ENCODE measurements around the gene TPCN2. TPM values are rescaled to one million over a fixed set of nuclear protein-coding genes. Genes with fewer than 3 reads are reported as not detected.
A peak's percentile ranks its signal among the peaks of the same experiment; 100 is the strongest.

Gene TPCN2
- total and polyA plus RNA-seq, 9 donors: 6.4 to 9.9 (median 7.6) TPM

GRCh38 chr11:69018924-69019323 is 29.8 kb upstream of the TPCN2 start:
- Histone ChIP-seq H3K36me3 (ENCODE audit: control insufficient read depth, insufficient read depth, low read length) (no peaks in the 10 kb centered on the region), H3K9me3 (replicated peaks; ENCODE audit: control insufficient read depth, low read depth, low read length) (no peaks in the 10 kb centered on the region), H3K4me1 (ENCODE audit: control insufficient read depth, insufficient read depth, low read length) (peaks cover 19% of the 10 kb centered on the region), H3K4me3 (ENCODE audit: low read length) (no peak overlapping the region), H3K27ac (ENCODE audit: low read length) (no peak overlapping the region), H3K27me3 (ENCODE audit: control insufficient read depth, insufficient read depth, low read length) (peaks cover 10% of the 10 kb centered on the region)
- WGBS (ENCODE audit: insufficient coverage): 67% methylated on average over 6 of the region's 13 CpGs
- no peak for DNase-seq

- H3K36me3 ChIP-seq (ENCODE audit: control insufficient read depth, insufficient read depth, low read length): no peaks in the 10 kb centered on the region
- WGBS (ENCODE audit: insufficient coverage): 79% methylated on average over 3 of the region's 10 CpGs
- H3K27me3 ChIP-seq (ENCODE audit: control insufficient read depth, insufficient read depth, low read length): peaks cover 2% of the 10 kb centered on the region
Measured at GRCh38 chr11:69022260-69022659, 26.5 kb upstream of the TPCN2 start.

GRCh38 chr11:69024509-69024908 is 24.2 kb upstream of the TPCN2 start:
- WGBS (ENCODE audit: insufficient coverage): 72% methylated on average over 4 of the region's 6 CpGs
- Histone ChIP-seq H3K4me1 (ENCODE audit: control insufficient read depth, insufficient read depth, low read length) (peaks cover 4% of the 10 kb centered on the region), H3K27me3 (ENCODE audit: control insufficient read depth, insufficient read depth, low read length) (peaks cover 2% of the 10 kb centered on the region), H3K9me3 (replicated peaks; ENCODE audit: control insufficient read depth, low read depth, low read length) (no peaks in the 10 kb centered on the region), H3K4me3 (ENCODE audit: low read length) (no peak overlapping the region), H3K36me3 (ENCODE audit: control insufficient read depth, insufficient read depth, low read length) (no peaks in the 10 kb centered on the region), H3K27ac (ENCODE audit: low read length) (no peak overlapping the region)
- DNase-seq: no peak

More at GRCh38 chr11:69022260-69022659, 26.5 kb upstream of the TPCN2 start:
- no peaks in the 10 kb centered on the region for H3K9me3 ChIP-seq (replicated peaks; ENCODE audit: control insufficient read depth, low read depth, low read length)
- H3K4me3 ChIP-seq (ENCODE audit: low read length): no peak overlapping the region
- H3K27ac ChIP-seq (ENCODE audit: low read length): no peak overlapping the region
- DNase-seq: no peak
- peaks cover 4% of the 10 kb centered on the region for H3K4me1 ChIP-seq (ENCODE audit: control insufficient read depth, insufficient read depth, low read length)

GRCh38 chr11:69027704-69028372 is 20.9 kb upstream of the TPCN2 start:
- Histone ChIP-seq H3K4me3 (ENCODE audit: low read length) (no peak overlapping the region), H3K4me1 (ENCODE audit: control insufficient read depth, insufficient read depth, low read length) (no peaks in the 10 kb centered on the region), H3K27me3 (ENCODE audit: control insufficient read depth, insufficient read depth, low read length) (peaks cover 4% of the 10 kb centered on the region), H3K27ac (ENCODE audit: low read length) (no peak overlapping the region), H3K36me3 (ENCODE audit: control insufficient read depth, insufficient read depth, low read length) (no peaks in the 10 kb centered on the region), H3K9me3 (replicated peaks; ENCODE audit: control insufficient read depth, low read depth, low read length) (no peaks in the 10 kb centered on the region)
- no peak for DNase-seq
- 21% methylated on average over 3 of the region's 9 CpGs for WGBS (ENCODE audit: insufficient coverage)

GRCh38 chr11:69030301-69030700 is 18.4 kb upstream of the TPCN2 start:
- 72% methylated on average over 2 of the region's 6 CpGs for WGBS (ENCODE audit: insufficient coverage)

GRCh38 chr11:69032833-69033232 is 15.9 kb upstream of the TPCN2 start:
- H3K36me3 ChIP-seq (ENCODE audit: control insufficient read depth, insufficient read depth, low read length): no peaks in the 10 kb centered on the region
- H3K27me3 ChIP-seq (ENCODE audit: control insufficient read depth, insufficient read depth, low read length): peaks cover 4% of the 10 kb centered on the region
- no peak for DNase-seq
- no peak overlapping the region for H3K27ac ChIP-seq (ENCODE audit: low read length)
- no peak overlapping the region for H3K4me3 ChIP-seq (ENCODE audit: low read length)
- WGBS (ENCODE audit: insufficient coverage): 75% methylated on average over 6 of the region's 7 CpGs
- H3K9me3 ChIP-seq (replicated peaks; ENCODE audit: control insufficient read depth, low read depth, low read length): no peaks in the 10 kb centered on the region
- H3K4me1 ChIP-seq (ENCODE audit: control insufficient read depth, insufficient read depth, low read length): peaks cover 39% of the 10 kb centered on the region

More at GRCh38 chr11:69030301-69030700, 18.4 kb upstream of the TPCN2 start:
- DNase-seq: no peak
- Histone ChIP-seq H3K36me3 (ENCODE audit: control insufficient read depth, insufficient read depth, low read length) (no peaks in the 10 kb centered on the region), H3K4me3 (ENCODE audit: low read length) (no peak overlapping the region), H3K27me3 (ENCODE audit: control insufficient read depth, insufficient read depth, low read length) (peaks cover 2% of the 10 kb centered on the region), H3K27ac (ENCODE audit: low read length) (no peak overlapping the region), H3K4me1 (ENCODE audit: control insufficient read depth, insufficient read depth, low read length) (peaks cover 16% of the 10 kb centered on the region), H3K9me3 (replicated peaks; ENCODE audit: control insufficient read depth, low read depth, low read length) (no peaks in the 10 kb centered on the region)

- DNase-seq: no peak
- 70% methylated on average over 9 of the region's 11 CpGs for WGBS (ENCODE audit: insufficient coverage)
Measured at GRCh38 chr11:69033431-69033830, 15.3 kb upstream of the TPCN2 start.

GRCh38 chr11:69034123-69034867 is 14.4 kb upstream of the TPCN2 start:
- H3K27ac ChIP-seq (ENCODE audit: low read length): peak overlapping the region; percentile 51
- no peaks in the 10 kb centered on the region for H3K36me3 ChIP-seq (ENCODE audit: control insufficient read depth, insufficient read depth, low read length)
- H3K4me1 ChIP-seq (ENCODE audit: control insufficient read depth, insufficient read depth, low read length): peaks cover 40% of the 10 kb centered on the region
- WGBS (ENCODE audit: insufficient coverage): 58% methylated on average over 14 of the region's 22 CpGs
- peak; percentile 57 for DNase-seq
- no peaks in the 10 kb centered on the region for H3K9me3 ChIP-seq (replicated peaks; ENCODE audit: control insufficient read depth, low read depth, low read length)
- H3K4me3 ChIP-seq (ENCODE audit: low read length): no peak overlapping the region
- peaks cover 4% of the 10 kb centered on the region for H3K27me3 ChIP-seq (ENCODE audit: control insufficient read depth, insufficient read depth, low read length)

More at GRCh38 chr11:69033431-69033830, 15.3 kb upstream of the TPCN2 start:
- Histone ChIP-seq H3K4me3 (ENCODE audit: low read length) (no peak overlapping the region), H3K9me3 (replicated peaks; ENCODE audit: control insufficient read depth, low read depth, low read length) (no peaks in the 10 kb centered on the region), H3K4me1 (ENCODE audit: control insufficient read depth, insufficient read depth, low read length) (peaks cover 40% of the 10 kb centered on the region), H3K27ac (ENCODE audit: low read length) (no peak overlapping the region), H3K36me3 (ENCODE audit: control insufficient read depth, insufficient read depth, low read length) (no peaks in the 10 kb centered on the region), H3K27me3 (ENCODE audit: control insufficient read depth, insufficient read depth, low read length) (peaks cover 4% of the 10 kb centered on the region)

GRCh38 chr11:69035150-69035945 is 13.4 kb upstream of the TPCN2 start:
- Histone ChIP-seq H3K27ac (ENCODE audit: low read length) (peak overlapping the region; percentile 81), H3K4me1 (ENCODE audit: control insufficient read depth, insufficient read depth, low read length) (peaks cover 40% of the 10 kb centered on the region), H3K36me3 (ENCODE audit: control insufficient read depth, insufficient read depth, low read length) (no peaks in the 10 kb centered on the region), H3K27me3 (ENCODE audit: control insufficient read depth, insufficient read depth, low read length) (peaks cover 4% of the 10 kb centered on the region), H3K9me3 (replicated peaks; ENCODE audit: control insufficient read depth, low read depth, low read length) (no peaks in the 10 kb centered on the region), H3K4me3 (ENCODE audit: low read length) (no peak overlapping the region)
- peak; percentile 71 for DNase-seq
- 31% methylated on average over 14 of the region's 21 CpGs for WGBS (ENCODE audit: insufficient coverage)

- peak; percentile 70 for DNase-seq
- Histone ChIP-seq H3K4me3 (ENCODE audit: low read length) (no peak overlapping the region), H3K27me3 (ENCODE audit: control insufficient read depth, insufficient read depth, low read length) (peaks cover 4% of the 10 kb centered on the region), H3K36me3 (ENCODE audit: control insufficient read depth, insufficient read depth, low read length) (no peaks in the 10 kb centered on the region), H3K9me3 (replicated peaks; ENCODE audit: control insufficient read depth, low read depth, low read length) (no peaks in the 10 kb centered on the region), H3K27ac (ENCODE audit: low read length) (peak overlapping the region; percentile 81), H3K4me1 (ENCODE audit: control insufficient read depth, insufficient read depth, low read length) (peaks cover 44% of the 10 kb centered on the region)
- 40% methylated on average over 9 of the region's 11 CpGs for WGBS (ENCODE audit: insufficient coverage)
Measured at GRCh38 chr11:69035946-69036340, 12.8 kb upstream of the TPCN2 start.

All from muscle of leg (tissue), 11 donors.